NCI-H1694 treated with DMSO at 0.1 percent for 48 hours (cell line): ENCODE results near the gene LCLAT1.

Experiments
- DNase-seq: peaks from one replicate; lab custom pipeline; 2025; lab: John Stamatoyannopoulos, UW

LCLAT1 gene

DNA sequence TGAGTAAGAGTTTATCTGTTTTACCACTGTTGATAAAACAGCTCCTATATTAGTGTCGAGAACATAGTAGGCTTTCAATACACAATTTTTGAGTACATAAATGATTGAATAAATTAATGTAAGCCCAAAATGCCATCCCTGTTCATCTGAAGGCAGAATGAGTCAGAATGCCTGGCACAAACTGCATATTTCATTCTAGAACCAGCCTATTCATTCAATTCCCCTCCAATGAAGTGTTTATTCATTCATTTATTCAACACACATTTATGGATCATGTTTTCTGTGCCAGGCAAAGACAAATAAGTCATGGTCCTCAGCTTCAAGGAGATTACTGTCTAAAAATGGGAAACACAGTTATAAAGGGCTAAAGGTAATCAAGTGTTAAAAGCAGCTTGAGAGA, 22.8 kb upstream of the LCLAT1 start:
- no peak for DNase-seq

DNA sequence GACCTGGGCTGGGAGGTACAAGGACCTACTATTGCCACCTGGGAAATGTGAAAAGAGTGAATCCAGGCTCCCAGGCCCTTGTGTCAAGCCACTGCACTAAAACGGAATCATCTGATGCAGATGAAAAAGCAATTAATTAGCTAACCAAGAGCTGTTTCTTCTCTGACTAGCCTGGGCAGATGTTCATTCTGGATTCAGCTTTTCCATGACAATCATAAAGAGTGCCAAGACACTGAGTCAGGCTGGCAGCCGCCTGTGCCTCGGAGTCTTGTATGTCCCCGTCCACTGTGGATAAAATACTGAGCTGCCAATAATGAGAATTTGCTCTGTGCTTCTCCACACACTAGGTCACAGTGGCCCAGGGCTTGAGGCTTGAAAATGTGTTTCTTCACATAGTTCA, 21.7 kb upstream of the LCLAT1 start:
- DNase-seq, result peak; percentile 19

DNA sequence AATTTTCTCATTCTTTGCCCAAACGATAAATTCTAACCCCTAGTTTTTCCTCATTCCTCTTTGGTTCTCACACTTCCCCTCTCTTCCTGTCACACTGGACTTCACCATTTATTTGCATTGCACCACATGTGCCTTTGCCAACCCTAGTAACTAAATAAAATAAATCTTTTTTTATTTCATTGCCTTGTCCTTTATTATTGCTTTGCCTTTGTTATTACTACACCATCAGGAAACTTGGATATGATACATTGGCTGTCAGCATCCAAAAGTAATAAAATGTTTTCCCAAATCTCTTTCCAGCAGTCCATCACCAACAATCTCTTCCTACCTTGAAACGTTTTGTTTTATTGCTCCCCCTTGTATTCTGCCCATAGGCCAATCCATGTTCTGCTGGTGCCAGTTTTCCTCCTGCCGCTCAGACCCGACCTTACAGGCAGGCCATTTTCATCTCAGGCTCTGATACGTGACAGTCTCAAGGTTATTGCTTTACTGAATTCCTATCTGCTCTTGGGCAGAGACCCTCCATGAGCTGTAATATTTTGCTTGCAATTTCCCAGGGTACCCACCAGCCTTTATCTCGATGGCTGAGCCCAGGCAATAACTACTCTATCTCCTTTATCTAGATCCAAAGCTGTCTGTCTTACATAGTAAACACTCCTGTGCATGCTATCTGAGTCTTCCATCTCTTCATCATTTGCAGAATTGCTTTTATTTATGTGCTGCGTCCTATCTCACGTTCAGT, 19.3 kb upstream of the LCLAT1 start:
- DNase-seq, result no peak

DNA sequence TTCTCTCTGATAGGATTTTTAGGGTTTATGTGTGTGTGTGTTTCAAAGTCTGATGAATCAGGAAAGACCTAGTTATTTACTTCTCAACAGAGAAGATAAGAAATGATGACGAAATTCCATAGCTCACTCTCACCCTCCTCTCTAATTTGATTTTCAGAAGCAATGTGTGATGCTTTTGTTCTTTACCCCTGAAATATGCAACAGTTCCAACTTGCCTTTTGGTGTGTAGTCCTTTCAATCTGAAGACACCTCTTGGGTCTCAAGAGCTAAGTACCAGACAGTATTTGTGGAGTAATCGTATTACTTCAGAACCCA, 18.7 kb upstream of the LCLAT1 start:
- DNase-seq, result no peak

DNA sequence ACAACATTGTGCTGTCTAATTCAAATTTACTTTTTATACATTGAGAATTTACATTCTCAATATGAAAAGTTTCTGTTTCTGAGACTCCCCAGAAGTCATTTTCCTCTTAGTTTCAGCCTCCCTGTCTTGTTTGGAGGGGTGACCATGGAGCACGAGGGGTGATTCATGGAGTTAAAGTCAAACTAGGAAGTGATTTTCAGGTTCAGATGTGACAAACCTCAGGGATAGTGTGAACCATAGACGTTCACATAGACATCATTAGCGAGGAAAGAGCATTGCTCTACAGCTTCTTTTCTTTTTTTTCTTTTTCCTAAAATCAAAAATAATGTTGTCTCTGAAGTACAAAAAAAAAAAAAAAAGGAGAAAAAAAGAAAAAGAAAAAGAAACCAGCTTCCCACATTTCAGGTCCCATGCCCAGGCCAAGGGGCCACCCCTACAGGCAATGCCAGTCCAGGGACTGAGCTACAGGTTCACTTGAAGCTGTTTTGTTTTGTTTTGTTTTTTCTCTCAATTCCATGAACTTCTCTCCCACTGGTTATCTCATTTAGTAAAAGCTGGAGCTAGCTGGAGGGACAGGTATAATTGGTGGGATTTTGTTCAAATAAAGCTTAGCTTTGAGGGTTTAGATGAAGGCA, 18.1 kb upstream of the LCLAT1 start:
- DNase-seq, result no peak

DNA sequence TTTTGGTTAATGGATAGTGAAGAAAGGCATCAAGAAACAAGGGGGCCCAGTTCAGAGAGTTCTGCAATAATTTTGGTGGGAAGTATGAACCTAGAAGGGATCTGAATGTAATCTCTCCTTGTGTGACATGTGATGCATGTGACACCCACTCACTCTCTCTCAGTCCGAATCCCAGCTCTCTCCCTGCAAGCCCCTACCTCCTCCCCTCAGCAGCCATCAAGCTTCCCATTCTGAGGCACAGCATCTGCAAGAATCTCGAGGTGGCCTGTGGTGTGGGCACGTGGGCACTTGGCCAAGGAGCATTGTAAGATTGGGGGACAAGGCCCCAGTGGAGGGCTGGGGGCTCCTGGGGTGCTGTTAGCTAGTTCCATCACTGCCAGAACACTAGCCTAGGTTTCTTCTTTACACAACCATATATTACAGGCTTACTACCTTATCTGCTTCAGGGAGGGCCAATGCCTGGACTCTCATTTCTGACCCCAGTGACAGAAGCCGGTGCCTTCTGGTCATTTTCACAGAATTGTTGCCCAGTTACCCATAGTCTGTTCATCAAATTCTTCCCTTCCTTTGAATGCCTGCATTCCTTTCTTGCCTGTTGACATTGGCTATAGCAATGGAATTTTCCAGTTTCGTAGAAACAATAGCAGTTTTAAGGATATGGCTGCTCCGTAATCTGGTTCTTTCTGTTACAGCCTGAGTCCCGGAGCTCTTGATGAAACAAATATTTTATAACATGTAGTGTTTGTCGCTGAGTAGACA, 13.3 kb upstream of the LCLAT1 start:
- no peak for DNase-seq

DNA sequence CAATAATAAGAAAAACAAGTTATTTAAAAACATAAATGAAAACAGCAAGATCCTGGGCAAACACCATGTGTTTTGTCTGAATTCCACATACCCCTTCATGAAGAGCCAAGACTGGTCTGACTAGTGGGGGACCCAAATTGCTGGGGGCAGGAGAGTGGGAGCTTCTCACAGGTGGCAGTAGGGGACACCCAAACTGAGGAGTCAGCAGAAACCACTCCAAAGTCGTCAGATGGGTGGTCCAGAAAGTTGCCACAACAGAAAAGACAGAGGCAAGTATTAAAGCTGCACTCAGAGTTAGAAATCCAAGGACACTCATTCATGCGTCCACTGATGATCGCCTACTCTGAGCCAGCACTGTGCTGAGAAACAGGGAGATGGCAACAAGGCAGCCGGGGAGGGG, 12.3 kb upstream of the LCLAT1 start:
- DNase-seq, result no peak

DNA sequence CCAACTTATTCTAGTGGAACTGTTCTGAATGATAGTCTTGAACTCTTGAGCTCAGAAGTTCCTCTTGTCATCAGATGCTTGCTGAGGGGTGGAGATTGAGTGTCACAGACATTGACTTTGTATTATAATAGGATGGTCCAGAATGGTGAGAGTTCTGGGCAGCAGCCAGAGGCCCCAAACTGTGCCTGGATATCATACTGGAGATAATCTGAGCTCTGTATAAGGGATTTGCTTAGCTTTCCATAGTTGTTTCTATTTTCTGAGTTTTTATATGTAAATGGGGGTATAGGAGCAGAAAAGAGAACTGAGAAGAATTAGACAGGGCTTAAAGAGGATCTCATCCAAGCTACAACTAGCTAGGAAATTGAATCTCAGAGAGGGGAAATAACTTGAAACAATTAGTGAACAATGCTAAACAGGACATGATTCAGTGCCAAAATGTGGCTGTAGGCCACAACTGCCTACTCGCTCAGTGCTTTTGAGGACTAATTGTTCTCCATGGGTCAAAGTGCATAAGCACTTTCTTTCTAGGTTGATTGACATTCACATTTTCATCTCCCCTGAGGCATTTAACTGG, 10.1 kb upstream of the LCLAT1 start:
- DNase-seq, result no peak

DNA sequence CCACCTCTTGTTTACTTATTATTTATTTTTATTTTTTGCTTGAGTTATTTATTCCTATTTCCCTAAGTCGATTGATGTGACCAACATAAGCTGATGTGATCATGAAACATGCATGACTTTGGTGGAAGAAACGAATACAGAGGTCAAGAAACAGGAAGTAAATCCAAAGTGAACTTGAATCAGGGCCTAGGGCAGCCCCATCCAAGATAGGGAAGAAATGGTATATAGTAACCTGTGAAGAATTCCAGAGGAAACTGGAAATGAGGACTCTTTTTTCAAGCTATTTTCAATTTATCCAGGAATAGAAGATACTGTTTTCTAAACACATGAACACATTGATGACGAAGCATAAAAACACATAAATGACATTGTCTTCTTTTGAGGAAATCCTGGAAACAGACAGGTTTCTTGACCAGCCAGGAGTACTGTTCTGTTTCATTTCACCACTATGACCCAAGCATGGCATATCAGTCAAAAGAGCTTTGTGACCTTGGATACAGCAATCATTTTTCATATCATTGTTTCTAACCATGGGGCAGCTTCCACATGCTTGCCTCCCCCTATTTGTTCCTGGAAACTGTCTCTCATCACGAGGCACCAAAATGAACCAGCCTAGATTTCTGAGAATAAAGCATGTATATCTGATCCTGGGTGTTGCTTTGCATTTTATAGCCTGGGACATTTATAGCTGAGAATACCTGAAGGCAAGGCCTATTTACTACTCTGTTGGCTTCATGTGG, 9.1 kb upstream of the LCLAT1 start:
- DNase-seq, result no peak

DNA sequence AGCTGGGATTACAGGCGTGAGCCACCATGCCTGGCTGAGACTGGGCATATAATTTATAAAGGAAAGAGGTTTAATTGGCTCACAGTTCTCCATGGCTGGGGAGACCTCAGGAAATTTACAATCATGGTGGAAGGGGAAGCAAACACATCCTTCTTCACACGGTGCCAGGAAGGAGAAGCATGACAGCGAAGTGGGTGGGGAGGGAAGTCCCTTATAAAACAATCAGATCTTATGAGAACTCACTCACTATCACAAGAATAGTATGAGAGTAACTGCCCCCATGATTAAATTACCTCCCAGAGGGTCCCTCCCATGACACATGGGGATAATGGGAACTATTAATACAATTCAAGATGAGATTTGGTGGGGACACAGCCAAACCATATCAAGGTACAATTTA, 7.8 kb upstream of the LCLAT1 start:
- DNase-seq, result no peak

DNA sequence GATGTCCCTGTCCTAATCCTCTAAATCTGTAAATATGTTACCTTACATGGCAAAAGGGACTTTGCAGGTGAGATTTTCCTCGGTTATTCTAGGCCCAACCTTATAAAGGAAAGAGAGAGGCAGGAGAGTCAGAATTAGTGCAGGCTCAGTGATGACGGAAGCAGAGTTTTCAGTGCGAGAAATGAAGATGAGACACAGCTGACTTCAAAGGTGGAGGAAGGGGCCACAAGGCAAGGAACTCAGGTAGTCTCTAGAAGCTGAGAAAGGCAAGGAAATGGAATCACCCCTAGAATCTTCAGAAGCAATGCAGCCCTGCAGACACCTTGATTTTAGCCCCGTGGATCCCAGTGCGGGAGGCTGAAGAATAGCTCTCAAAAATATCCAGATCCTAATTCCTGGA, 7.2 kb upstream of the LCLAT1 start:
- no peak for DNase-seq

DNA sequence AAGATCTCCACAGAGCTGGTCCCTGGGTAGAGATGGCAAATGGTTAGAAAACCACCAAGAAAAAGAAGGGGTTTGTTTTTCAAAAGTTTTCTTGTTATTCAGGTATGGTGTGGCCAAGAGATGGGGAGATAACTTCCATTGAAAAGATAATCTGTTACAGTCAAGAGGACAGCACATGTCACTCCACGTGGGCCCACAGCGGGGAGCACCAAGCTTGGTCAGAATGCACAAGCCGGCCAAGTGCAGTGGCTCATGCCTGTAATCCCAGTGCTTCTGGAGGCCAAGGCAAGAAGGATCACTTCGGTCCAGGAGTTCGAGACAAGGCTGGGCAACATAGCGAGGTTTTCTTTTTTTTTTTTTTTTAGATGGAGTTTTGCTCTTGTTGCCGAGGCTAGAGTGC, 6.0 kb upstream of the LCLAT1 start:
- DNase-seq, result no peak

DNA sequence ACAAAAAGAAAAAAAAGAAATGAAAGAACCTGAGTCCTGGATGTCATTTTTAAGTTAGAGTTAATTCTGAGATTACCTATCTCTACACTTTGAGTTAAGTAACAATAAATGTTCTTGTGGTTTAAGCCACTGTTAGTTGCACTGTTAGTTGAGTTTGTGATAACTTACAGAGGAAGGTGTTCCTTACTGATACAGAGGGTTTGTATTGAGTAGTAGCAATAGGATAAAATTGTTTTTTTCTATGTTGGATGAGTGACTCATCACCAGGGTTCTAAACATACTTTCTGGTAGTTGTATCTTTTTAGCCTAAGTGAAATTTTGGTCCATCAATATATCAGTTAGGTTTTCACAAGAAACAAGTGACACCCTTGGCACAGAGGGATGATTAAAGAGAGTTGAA, 4.0 kb upstream of the LCLAT1 start:
- no peak for DNase-seq

DNA sequence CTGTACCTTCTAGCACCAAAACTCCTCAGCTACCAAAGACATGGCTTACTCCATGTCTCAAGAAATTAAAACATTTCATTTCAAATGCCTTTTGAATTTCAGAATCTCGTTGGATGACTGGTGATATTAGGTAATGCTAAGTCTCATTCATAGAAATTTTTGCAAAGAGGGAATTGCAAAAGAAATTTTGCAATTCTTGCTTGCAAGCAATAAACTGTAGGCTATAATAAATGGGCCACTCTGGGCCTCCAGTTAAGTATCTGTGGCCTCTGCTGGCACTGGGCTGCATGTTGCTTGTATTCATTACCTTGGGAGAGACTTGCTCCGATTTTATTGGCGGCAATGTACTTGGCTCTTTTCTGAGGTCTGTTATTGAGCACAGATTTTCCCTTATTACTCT, 2.8 kb upstream of the LCLAT1 start:
- DNase-seq, result no peak

DNA sequence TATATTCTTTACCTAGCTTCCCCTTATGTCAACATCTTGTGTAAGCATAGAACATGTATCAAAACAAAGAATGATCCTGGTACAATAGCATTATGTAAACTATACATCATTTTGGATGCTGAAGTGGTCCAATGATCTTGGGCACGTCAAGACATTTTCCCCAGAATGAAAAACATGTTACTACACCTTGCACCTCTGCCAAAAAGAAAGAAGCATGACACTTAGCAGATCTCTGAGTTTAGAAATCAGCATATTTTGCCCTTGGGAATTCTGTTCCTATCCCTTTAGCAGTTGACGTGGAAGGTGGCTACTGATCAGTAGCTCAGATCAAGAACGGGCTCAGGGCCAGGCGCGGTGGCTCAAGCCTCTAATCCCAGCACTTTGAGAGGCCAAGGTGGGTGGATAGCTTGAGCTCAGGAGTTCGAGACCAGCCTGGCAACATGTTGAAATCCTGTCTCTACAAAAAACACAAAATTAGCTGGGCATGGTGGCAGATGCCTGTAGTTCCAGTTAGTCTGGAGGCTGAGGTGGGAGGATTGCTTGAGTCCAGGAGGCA, 1.7 kb upstream of the LCLAT1 start:
- DNase-seq, result no peak

DNA sequence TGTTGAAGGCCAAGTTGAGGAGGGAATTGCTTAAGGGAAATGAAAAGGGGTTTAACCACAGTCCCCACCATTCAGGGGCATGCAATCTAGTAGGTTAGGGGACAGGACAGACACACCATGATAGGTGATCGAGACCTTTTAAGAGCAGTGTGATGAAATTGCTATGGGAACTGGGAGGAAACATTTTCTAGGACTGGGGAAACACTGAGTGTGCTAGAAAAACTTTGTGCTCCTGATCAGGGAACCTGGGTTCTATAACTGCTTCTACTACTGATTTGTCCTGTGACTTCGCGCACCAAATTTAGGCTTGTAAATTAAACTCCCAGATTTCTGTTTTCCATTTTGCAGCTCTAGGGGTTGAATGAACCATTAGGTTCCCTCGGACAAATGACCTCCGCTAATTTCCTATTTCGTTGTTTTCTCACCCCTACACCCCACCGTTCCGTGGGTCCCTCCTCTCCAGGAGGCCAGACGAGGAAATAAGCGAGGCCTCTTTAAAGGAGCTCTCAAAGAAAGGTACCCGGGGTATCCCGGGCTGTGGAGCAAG, 371 bp upstream of the LCLAT1 start:
- DNase-seq, result peak; percentile 28

DNA sequence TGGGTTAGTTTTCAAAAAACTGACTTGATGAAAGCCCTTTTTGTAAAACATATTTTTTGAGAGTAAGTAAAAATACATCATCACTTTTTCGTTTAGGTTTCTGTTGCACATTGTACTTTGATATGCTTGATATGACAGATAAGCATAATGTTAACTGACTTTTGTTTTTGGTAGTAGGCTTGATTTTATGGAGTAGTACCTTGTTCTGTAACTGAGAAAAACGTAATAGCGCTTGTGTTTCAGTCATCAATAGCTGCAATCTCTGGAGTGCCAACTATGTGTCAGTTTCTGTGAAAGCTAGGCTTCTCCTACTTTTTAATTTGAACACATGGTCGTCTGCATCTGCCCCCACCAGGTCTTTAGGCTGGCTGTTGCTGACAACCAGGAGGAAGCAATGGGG, 1.3 kb downstream of the LCLAT1 start:
- no peak for DNase-seq

DNA sequence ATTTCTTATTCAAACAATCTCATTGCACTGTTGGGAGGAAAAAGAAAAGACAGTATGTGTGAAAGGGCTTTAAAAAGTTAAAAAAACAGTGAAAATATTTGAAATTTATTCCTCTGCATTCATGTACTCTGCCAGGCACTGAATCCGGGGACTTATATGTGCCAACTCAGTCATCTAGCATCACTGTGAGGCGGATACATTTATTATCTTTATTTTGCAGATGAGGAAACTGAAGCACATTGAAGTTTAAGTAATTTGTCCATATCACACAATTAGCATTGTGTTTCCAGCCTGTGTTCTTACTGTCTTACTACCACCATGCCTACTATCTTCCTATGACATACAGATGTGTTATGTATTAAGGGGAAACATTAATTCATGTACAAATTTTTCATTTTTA, 1.8 kb downstream of the LCLAT1 start:
- DNase-seq, result no peak

DNA sequence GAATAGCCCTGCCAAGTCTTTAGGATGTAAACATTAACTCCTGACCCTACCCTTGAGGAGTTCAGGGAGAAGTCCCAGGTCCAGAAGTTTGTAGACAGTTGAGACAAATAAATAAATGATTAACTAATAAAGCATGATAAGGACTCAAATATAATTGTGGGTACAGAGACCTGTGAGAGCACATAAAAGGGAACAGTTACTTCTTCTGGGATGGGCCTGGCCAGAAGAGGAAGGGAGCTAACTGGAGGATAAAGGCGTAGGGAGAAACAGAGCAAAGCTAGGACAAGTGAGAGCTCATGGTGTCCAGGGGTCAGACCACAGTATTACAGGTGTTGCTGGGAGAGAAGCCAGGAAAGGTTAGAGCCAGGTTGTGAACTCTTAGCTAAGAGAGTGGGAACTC, 3.0 kb downstream of the LCLAT1 start:
- DNase-seq, result no peak

DNA sequence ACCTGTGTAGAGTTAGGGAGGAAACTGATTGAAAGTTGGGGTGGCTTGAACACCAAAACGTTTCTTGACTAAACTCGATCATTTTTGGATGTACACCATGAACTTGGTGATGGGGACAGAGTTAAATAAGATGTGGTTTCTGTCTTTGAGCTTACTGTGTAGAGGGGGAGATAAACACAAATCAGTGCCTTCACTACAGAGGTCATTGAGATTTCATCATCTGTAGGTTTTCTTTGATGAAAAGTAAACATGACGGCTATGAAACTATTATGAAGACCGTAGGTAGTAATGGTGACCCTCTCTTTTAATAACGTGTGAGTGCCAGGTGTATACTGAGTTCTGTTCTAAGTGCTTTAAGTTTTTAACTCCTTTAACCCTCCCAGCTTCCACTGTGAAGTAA, 6.5 kb downstream of the LCLAT1 start:
- no peak for DNase-seq

DNA sequence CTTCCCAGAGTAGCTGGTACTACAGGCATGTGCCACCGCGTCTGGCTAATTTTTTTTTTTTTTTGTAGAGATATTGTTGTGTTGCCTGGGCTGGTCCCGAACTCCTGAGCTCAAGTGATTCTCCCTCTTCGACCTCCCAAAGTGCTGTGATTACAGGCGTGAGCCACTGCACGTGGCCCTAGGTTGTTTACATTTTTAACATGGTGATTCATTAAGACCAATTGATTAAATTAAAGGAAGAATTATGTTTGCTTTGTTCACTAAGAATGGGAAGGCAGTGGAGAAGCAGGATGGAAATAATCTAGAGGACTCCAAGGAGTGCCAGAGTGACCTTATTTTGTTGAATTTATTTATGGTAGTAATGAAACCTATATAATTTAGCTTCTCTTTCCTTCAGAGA, 7.5 kb downstream of the LCLAT1 start:
- DNase-seq, result no peak
